HCT116 (cell line): Measurements from ENCODE around the gene TPO. TPM values are rescaled to one million over a fixed set of nuclear protein-coding genes. Genes with fewer than 3 reads are reported as not detected.

Experiments used
- ATAC-seq: fragments of 200-7000 bp; cut with Tn5 transposase; 2 replicates; pipeline ENCODE4 v1.9.1; 2020; ENCODE audit warnings: mild to moderate bottlenecking, moderate library complexity
- BruUV-seq: library from RNA; stranded (reverse); fragments of 400-500 nt; replicated peaks from 2 replicates; lab custom pipeline; 2021; lab: Mats Ljungman, UMichigan
- CTCF ChIA-PET: fragments of 300-600 bp; sonication (Branson Sonifier 250); formaldehyde crosslinking; loops from one replicate; lab custom pipeline; 2021; ENCODE audit warnings: antibody characterized with exemption; lab: Charles Lee
- POLR2A ChIA-PET: fragments of 300-600, 350-600 bp; sonication (Branson Sonifier 250); formaldehyde crosslinking; loops from one replicate; lab custom pipeline; 2021; ENCODE audit warnings: antibody characterized with exemption; lab: Charles Lee
- RAD21 ChIA-PET, 2 experiments: fragments of 300-600 bp; sonication (Branson Sonifier 250); formaldehyde crosslinking; loops; one replicate each; lab custom pipeline; 2023; ENCODE audit warnings: low total read pairs in 2 of 2; ENCODE audit not compliant: uncharacterized antibody in 2 of 2, unreplicated experiment in 2 of 2, low non-redundant PET in 1 of 2; lab: Charles Lee
- DNase-seq: peaks from one replicate; pipeline ENCODE4 v3.0.0-alpha.2; 2010; ENCODE audit warnings: low read depth, low spot score
- H2AFZ ChIP-seq: fragments of 200-600 bp; shearing (Covaris generic), sonication (generic); 2 replicates; pipeline ENCODE4 v1.6.1; 2017; ENCODE audit warnings: low read depth, mixed run types, mixed read lengths, antibody characterized with exemption, low read length; ENCODE audit not compliant: poor library complexity, severe bottlenecking
- H3K27ac ChIP-seq: 2 replicates; pipeline ENCODE4 v1.5.1; 2012; ENCODE audit warnings: low read depth, low read length
- H3K27me3 ChIP-seq: fragments of 200-600 bp; sonication (generic); 2 replicates; pipeline ENCODE4 v1.6.1; 2016; ENCODE audit warnings: mixed run types, low read length, mixed read lengths; ENCODE audit not compliant: insufficient read depth
- H3K36me3 ChIP-seq, 2 experiments: fragments of 200-500 bp in 1 of 2; fragments of 200-600 bp in 1 of 2; sonication (Bioruptor generic) in 1 of 2; sonication (generic) in 1 of 2; 2 replicates each; pipeline versions ENCODE4 v1.5.1 to v1.6.1; 2014 to 2016; ENCODE audit warnings: low read length in 2 of 2, inconsistent platforms in 1 of 2, mixed read lengths in 1 of 2, mixed run types in 1 of 2; ENCODE audit not compliant: insufficient read depth in 2 of 2, control insufficient read depth in 1 of 2
- H3K4me1 ChIP-seq, 2 experiments: fragments of 200-600 bp in 1 of 2; sonication (generic) in 1 of 2; 2 replicates each; pipeline versions ENCODE4 v1.5.1 to v1.6.1; 2012 to 2017; ENCODE audit warnings: low read length in 2 of 2, inconsistent platforms in 1 of 2, mild to moderate bottlenecking in 1 of 2, mixed read lengths in 1 of 2, mixed run types in 1 of 2, moderate library complexity in 1 of 2; ENCODE audit not compliant: insufficient read depth in 2 of 2, control insufficient read depth in 1 of 2
- H3K4me2 ChIP-seq: fragments of 200-600 bp; sonication (generic); 2 replicates; pipeline ENCODE4 v1.6.1; 2017; ENCODE audit warnings: mixed run types, low read length, mixed read lengths
- H3K4me3 ChIP-seq, 2 experiments: fragments of 200-600 bp in 1 of 2; sonication (generic) in 1 of 2; replicated peaks in 1 of 2; 2 replicates each; pipeline ENCODE4 v1.5.1; 2011 to 2016; ENCODE audit warnings: low read length in 2 of 2, control low read depth in 1 of 2, low read depth in 1 of 2, mild to moderate bottlenecking in 1 of 2, mixed read lengths in 1 of 2, mixed run types in 1 of 2
- H3K79me2 ChIP-seq: fragments of 200-600 bp; sonication (generic); 2 replicates; pipeline ENCODE4 v1.6.1; 2017; ENCODE audit warnings: mild to moderate bottlenecking, mixed run types, low read length, moderate library complexity, mixed read lengths; ENCODE audit not compliant: insufficient read depth
- H3K9ac ChIP-seq: fragments of 200-600 bp; sonication (generic); 2 replicates; pipeline ENCODE4 v1.6.1; 2016; ENCODE audit warnings: low read length, mixed read lengths
- H3K9me2 ChIP-seq: fragments of 200-600 bp; sonication (generic), shearing (Covaris generic); 2 replicates; pipeline ENCODE4 v1.6.1; 2017; ENCODE audit warnings: mixed run types, mild to moderate bottlenecking, moderate library complexity; ENCODE audit not compliant: insufficient read depth
- H3K9me3 ChIP-seq, 2 experiments: fragments of 200-500 bp in 1 of 2; fragments of 200-600 bp in 1 of 2; sonication (Bioruptor generic) in 1 of 2; sonication (generic) in 1 of 2; 2 replicates each; pipeline ENCODE4 v1.6.1; 2014 to 2017; ENCODE audit warnings: low read length in 2 of 2, mixed read lengths in 2 of 2, inconsistent platforms in 1 of 2, low read depth in 1 of 2, mild to moderate bottlenecking in 1 of 2, mixed run types in 1 of 2, moderate library complexity in 1 of 2; ENCODE audit not compliant: control insufficient read depth in 1 of 2, insufficient read depth in 1 of 2
- H4K20me1 ChIP-seq: fragments of 200-600 bp; sonication (generic), shearing (Covaris generic); 2 replicates; pipeline ENCODE4 v1.6.1; 2017; ENCODE audit warnings: mixed run types, mild to moderate bottlenecking, moderate library complexity; ENCODE audit not compliant: insufficient read depth
- CTCF ChIP-seq, 3 experiments: fragments of 200-600 bp in 1 of 3; sonication (generic) in 1 of 3; IDR thresholded peaks in 2 of 3; conservative IDR thresholded peaks in 1 of 3; 2 replicates each; pipeline ENCODE4 v1.5.1; 2012 to 2017; ENCODE audit warnings: low read depth in 2 of 3, low read length in 2 of 3, antibody characterized with exemption in 1 of 3, borderline replicate concordance in 1 of 3, control low read depth in 1 of 3, mild to moderate bottlenecking in 1 of 3, mixed read lengths in 1 of 3, mixed run types in 1 of 3, moderate library complexity in 1 of 3; ENCODE audit not compliant: insufficient read depth in 1 of 3
- EGR1 ChIP-seq: IDR thresholded peaks from 2 replicates; pipeline ENCODE4 v1.6.1; 2012; ENCODE audit warnings: low read depth
- ELF1 ChIP-seq: IDR thresholded peaks from 2 replicates; pipeline ENCODE4 v1.6.1; 2012; ENCODE audit warnings: low read depth, borderline replicate concordance
- EZH2 ChIP-seq: fragments of 200-600 bp; sonication (generic); IDR thresholded peaks from 2 replicates; pipeline ENCODE4 v1.6.1; 2017; ENCODE audit warnings: antibody characterized with exemption, mixed run types
- FOSL1 ChIP-seq: IDR thresholded peaks from 2 replicates; pipeline ENCODE4 v1.6.1; 2012; ENCODE audit warnings: low read depth
- MAX ChIP-seq: IDR thresholded peaks from 2 replicates; pipeline ENCODE4 v1.6.1; 2012
- SIN3A ChIP-seq: IDR thresholded peaks from 2 replicates; pipeline ENCODE4 v1.6.1; 2012; ENCODE audit warnings: low read depth
- SRF ChIP-seq: IDR thresholded peaks from 2 replicates; pipeline ENCODE4 v1.6.1; 2012; ENCODE audit warnings: low read depth
- YY1 ChIP-seq: IDR thresholded peaks from 2 replicates; pipeline ENCODE4 v1.6.1; 2011; ENCODE audit warnings: low read length, low read depth, moderate library complexity, mild to moderate bottlenecking; ENCODE audit not compliant: insufficient replicate concordance; ENCODE audit errors: extremely low read depth
- ZFX ChIP-seq: fragments of 450-650 bp; IDR thresholded peaks from 2 replicates; pipeline ENCODE4 v1.6.1; 2017
- intact Hi-C: fragments of 100-400 bp; cut with micrococcal nuclease; formaldehyde crosslinking; loops from 2 replicates; pipeline ENCODE4 v1.10.0; 2022
- total RNA-seq: library from RNA; stranded (reverse); gene quantifications from one replicate; pipeline ENCODE4 v1.2.1, GENCODE V29; 2021; ENCODE audit not compliant: unreplicated experiment
- TF ChIP-seq, protein P1 (sequence below): IDR thresholded peaks from 2 replicates; pipeline ENCODE4 v1.6.1; 2012

Gene TPO
- total RNA-seq, 1 experiment from 2014 or later: not detected

DNA sequence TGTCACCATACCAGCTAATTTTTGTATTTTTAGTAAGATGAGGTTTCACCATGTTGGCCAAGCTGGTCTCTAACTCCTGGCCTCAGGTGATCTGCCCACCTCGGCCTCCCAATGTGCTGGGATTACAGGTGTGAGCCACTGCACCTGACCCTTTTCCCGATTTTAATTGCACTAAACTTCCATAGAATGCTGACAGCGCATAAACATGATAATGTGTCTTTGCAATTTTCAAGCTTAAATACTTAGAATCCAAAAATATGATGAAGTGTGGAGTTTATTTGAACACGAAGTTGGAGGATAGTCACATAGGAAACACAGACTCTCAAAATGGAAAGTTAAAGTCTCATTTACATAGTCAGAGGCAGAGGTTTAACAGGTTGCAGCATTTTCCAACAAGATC, 138.6 kb downstream of the TPO start:
- TF ChIP-seq, protein P1, sequence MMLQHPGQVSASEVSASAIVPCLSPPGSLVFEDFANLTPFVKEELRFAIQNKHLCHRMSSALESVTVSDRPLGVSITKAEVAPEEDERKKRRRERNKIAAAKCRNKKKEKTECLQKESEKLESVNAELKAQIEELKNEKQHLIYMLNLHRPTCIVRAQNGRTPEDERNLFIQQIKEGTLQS: no peak
- no peak for TF ChIP-seq YY1
- TF ChIP-seq CTCF (IDR thresholded peaks at IDR 0.05 in 2 of 3, conservative IDR thresholded peaks at IDR 0.05 in 1 of 3; ENCODE audit: borderline replicate concordance in 1 of 3, insufficient read depth in 1 of 3, low read depth in 2 of 3, low read length in 2 of 3): no peak
- TF ChIP-seq EGR1: no peak
- TF ChIP-seq SRF: no peak
- no peak for TF ChIP-seq SIN3A
- no peak for TF ChIP-seq ZFX
- TF ChIP-seq EZH2: no peak
- no peak for TF ChIP-seq FOSL1
- TF ChIP-seq ELF1: no peak
- TF ChIP-seq MAX: no peak
- H3K4me2 ChIP-seq: no peak overlapping the region

More for the DNA sequence above, 138.6 kb downstream of the TPO start:
- no TSS peak for BruUV-seq
- Histone ChIP-seq H3K9me2 (no peaks in the 10 kb centered on the region), H3K9ac (no peak overlapping the region), H3K79me2 (no peaks in the 10 kb centered on the region), H3K27me3 (no peaks in the 10 kb centered on the region), H3K4me1 (peaks cover 0 to 7% of the 10 kb centered on the region in 2 experiments; a peak in 2 of 4 replicates), H3K4me3 (no peak overlapping the region), H4K20me1 (no peaks in the 10 kb centered on the region), H3K9me3 (no peaks in the 10 kb centered on the region), H3K36me3 (no peaks in the 10 kb centered on the region), H3K27ac (no peak overlapping the region), H2AFZ (no peak overlapping the region)
- intact Hi-C loops: loop anchor here (2.0 kb wide), 1 partner anchor 265 kb away; no protein-coding TSS in a partner anchor
- ChIA-PET RAD21 (no interaction called here), POLR2A (no interaction called here), CTCF (interaction anchor here (1.6 to 2.6 kb wide), 3 partner anchors 217 to 1022 kb away, joined by 4 to 17 read pairs (median 12); no protein-coding TSS in a partner anchor)
- no peak for DNase-seq
- ATAC-seq: no peak
